Skin of body (tissue), 2 donors: Measurements from ENCODE around the gene CHST5. TPM values are rescaled to one million over a fixed set of nuclear protein-coding genes. Genes with fewer than 3 reads are reported as not detected.

Experiments
- DNase-seq: peaks from one replicate; lab custom pipeline; 2025; lab: John Stamatoyannopoulos, UW
- total RNA-seq: library from RNA; depleted of rRNA; stranded (reverse); fragments of >200 nt; gene quantifications from one replicate; pipeline ENCODE4 v1.2.3, GENCODE V29; 2014

The CHST5 gene
- total RNA-seq, result 0.10 TPM

DNA sequence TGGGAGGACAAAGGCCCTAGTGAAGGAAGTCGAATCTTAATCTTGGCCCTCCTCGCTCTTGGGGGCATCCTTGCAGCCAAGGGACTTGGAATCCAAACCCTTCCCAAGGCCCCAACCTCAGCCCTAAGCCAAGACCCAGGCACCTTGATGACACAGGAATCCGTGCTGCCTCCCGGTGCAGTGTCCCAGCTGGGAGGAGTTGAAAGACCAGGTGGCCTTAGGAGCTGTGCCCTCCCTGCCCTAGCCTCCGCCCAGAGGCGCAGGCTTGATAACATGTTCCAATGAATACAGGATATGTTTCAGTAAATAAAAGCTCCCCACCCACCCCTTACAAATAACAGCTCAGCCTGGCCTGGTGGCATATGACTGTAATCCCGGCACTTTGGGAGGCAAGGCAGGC lies at the start of gene CHST5:
TSS of gene CHST5 (minus strand) at position 208 of the 400 bp plus-strand sequence. CDS start 5,724 bp downstream, outside the sequence.
- DNase-seq, result no peak

DNA sequence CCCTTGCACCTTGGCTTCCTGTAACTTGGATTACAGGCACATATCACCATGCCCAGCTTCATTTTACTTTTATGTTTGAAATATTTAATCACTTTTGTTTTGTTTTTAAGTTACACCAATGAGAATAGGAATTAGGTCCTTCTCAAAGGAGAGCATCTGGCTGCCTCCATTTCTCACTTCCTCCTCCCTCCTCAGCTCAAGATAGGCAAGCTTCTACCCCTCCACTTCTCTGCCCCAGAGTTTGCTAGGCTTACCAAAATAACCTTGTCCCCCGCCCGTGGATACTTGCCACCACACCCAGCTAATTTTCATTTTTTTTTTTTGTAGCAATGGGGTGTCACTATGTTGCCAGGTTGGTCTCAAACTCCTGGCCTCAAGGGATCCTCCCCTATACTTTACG lies 48.2 kb upstream of the CHST5 start:
- no peak for DNase-seq

DNA sequence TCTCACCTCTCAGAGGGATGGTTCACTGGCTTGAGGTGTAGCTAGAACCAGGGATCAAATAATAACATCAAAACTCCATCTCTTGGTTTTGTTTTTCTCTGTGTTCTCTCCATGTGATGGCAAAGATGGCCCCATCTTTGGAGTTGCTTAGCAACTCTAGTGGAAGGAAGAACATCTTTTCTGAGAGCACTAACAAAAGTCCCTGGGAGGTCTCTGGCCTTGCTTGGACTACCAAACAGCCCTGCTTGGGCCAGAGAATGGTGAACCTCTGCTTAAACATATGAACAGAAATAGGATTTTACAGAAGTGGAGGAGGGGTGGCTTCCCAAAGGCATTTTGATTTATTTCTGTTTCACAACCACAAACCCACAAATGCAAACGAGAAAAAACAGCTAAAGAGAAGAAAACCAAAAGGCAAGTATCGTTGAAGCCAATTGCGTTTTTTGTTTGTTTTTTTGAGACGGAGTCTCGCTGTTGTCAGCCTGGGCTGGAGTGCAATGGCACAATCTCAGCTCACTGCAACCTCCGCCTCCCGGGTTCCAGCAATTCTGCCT lies 43.5 kb upstream of the CHST5 start:
- no peak for DNase-seq

DNA sequence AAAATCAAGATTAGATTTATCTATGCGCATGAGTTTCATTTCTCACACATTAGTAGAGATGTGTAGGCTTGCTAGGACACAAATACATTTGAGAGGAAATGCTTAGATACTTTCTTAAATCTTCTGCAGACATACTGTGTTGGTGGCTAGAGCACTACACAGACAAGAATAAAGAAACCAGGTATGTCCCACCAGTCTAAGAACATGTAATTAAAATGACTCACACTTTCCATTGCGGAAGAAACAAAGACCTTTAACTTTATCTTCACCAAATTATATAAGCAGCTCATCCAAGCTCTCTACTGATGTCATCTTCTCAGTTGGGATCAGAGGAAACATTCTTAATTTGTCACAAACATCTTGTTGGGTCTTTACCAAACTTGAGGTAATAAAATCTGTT lies 42.8 kb upstream of the CHST5 start:
- DNase-seq, result no peak

DNA sequence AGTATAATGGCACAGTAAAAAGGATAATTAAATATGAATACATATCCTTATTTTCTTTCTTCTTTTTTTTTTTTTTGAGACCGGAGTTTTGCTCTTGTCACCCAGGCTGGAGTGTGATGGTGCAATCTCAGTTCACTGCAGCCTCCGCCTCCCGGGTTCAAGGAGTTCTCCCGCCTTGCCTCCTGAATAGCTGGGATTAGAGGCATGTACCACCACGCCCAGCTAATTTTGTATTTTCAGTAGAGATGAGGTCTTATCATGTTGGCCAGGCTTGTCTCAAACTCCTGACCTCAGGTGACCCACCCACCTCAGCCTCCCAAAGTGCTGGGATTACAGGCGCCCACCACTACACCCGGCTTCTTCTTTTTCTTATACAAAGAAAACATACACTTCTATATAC lies 42.3 kb upstream of the CHST5 start:
- no peak for DNase-seq

DNA sequence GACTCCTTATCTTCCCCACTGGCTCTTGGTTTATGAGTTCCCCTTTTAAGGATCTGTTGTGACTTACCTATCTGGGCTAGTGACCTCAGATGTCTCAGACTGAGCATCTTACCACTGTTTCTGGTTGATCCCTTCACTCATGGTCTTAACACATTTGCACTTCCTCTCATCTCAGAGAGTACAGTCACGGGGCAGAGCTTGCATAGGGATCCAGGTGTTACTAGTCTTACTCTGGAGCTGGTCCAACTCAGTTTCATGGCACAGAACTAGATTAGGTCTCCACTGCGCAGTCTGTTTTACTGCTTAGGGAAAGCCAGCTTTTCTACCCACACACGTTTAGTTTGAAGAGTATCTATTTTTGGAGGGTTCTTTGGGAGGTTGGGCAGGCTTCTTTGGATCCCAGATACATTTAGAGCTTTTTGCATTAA lies 40.5 kb upstream of the CHST5 start:
- no peak for DNase-seq

DNA sequence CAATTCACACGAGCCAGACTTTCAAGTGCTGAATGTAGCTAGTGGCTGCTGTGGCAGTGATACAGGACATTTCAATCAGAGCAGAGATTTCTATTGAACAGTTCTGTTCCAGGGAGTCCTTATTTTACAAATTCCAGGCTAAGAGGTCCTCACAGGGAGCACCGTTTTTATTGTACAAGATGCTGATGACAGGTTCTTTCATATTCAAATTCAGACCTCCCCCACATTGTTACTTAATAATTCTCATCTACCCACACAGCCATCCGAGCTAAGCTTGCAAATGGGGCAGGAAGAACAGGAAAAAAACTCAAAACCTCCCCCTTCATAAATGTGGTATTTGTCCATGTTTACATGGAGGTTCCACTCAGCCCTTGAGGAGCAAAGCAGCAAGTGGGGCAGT lies 40.0 kb upstream of the CHST5 start:
- no peak for DNase-seq

DNA sequence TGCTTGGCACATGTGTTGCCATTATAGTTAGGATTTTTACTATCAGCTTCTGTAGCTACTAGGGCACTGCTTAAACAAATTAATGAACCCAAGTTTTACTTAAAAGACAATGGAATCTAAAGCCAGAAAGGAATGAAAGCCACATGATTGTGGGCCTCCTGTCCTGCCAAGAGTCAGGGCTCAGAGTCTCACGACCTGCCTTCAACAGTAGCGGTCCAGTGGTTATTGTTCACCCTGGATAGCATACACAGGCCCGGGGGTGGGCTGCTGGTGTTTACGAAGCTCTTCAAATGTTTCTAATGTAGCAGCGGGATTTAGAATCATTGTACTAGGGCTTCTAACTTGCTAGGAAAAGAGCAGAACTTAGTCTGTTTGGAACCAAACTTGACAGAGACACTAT lies 38.0 kb upstream of the CHST5 start:
- DNase-seq, result no peak

DNA sequence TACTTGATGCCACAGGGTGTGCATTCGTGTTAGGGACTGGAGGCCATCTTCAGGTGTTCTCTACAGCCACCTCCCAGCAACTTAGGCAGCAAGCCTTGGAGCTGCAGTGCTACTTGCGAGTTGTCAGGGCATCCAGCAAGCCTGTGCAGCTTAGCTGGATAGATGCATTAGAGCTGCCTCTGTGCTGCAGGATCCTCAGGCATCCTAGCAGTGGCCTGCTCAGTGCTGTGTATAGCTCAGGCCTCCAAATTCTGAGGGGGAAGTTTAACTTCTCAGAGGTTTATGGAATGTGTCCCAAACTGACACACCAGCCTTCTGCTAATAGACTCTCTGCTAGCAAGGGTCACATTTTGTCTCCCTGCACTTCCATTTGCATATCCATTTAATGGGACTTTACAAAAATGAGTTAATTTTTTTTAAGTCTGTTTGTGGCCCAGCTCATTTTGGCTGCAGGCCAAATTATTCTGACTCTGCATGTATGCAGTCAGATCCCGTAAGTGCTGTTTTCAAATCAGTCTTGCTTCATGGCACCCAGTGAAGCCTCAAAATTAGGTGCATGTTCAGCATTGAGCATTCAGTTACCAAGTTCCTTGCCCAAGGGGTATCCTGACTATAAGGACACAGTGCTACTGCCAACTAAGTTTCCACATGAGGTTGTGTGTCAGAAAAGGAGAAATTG lies 37.1 kb upstream of the CHST5 start:
- no peak for DNase-seq

DNA sequence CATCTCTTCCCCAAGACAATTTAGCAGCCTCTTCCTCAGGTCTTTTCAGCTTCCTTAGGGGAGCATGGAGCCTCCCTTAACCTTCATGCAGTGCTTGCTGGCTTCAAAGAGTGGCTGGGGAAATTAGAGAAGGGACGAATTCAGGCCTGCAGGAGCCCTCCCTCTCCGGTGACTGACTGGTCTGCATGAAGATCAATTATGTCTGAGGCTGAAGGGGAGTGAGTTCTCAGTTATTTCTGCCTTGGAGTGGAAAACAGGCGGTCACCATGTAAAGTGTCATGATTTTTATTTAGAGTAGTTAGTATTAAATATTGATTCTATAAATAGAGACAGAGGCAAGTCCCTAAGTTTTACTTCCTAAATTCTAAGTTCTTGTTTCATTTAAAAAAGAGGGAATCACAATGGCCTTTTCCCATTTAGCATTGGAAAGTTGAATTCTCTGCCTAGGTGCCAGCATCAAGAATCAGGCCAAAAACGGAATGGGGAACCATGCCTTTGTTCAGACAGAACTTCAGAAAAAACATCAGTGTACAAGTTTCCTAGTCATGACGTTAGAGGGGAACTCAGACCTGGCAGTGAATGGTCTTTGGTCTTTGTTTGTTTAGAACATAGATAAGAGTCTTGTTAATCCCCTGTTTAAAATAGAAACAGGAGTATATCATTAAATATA lies 34.6 kb upstream of the CHST5 start:
- no peak for DNase-seq

DNA sequence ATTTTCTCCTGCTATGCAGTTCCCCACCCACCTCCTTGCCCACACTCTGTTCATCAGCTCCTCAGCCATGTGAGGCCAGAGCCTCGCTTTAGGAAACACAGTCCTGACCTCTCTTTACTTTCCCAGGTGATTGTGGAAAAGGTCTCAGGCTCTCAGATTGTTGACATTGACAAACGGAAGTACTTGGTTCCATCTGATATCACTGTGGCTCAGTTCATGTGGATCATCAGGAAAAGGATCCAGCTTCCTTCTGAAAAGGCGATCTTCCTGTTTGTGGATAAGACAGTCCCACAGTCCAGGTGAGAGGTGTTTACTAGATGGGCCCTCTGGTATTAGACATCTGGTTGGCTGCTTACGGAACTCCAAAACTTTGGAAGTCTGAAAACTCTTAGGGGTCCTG lies 32.0 kb upstream of the CHST5 start:
- no peak for DNase-seq

DNA sequence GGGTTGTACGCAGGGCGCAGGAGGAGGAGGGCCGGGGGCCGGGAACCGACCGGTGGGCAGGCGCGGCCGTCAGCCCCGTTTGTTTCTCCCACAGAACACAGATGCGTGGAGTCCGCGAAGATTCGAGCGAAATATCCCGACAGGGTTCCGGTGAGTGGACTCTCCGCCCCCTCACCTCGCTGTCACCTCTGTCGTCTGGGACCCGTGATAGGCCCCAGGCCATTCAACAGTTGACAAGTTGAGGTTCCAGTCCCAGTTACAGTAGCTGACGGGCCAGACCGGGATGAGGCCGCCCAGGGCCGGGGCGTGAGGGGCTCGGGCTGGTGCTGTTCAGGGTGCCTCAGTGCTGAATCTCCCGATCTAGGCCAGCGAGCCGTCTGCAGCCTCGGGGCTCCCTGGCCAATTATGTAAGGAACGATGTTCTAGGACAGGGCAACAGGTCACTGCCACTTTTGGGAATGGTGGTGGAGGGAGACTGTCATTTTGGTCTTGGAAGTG lies 30.9 kb upstream of the CHST5 start:
- no peak for DNase-seq

DNA sequence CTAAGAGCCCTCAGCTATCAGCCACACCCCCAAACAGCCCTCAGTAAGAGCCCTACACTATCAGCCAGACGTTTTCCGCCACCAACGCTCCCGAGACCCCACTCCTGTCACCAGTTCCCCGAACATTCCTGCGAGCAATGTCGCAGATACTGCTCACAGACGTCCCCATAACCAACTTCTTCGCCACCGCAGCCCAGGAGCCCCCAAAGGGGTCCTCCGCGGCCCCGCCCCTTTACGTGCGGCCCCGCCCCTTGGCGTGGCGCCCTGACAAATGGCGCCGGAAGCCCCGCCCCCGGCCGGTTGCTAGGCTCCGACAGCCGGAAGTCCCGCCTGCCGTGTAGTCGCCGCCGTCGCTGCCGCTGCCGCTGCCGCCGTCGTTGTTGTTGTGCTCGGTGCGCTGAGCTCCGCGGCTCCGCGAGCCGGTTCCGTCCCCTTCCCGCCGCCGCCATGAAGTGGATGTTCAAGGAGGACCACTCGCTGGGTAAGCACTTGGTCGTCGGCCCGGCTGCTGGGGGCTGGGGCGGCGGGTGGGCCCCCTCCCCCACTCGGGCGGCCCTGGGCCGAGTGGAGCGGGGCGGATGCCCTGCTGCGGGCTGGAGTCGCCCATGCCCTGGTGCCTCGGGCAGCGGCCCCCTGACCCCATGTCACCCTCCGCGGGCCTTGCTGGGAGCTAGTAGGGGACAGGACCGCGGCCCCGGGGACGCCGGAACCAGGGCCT lies 30.3 kb upstream of the CHST5 start, which contains the start of gene GABARAPL2:
TSS of gene GABARAPL2 (plus strand) at position 340 of the 718 bp plus-strand sequence. CDS start at position 448, 108 bp downstream.
- DNase-seq, result peak; percentile 83

DNA sequence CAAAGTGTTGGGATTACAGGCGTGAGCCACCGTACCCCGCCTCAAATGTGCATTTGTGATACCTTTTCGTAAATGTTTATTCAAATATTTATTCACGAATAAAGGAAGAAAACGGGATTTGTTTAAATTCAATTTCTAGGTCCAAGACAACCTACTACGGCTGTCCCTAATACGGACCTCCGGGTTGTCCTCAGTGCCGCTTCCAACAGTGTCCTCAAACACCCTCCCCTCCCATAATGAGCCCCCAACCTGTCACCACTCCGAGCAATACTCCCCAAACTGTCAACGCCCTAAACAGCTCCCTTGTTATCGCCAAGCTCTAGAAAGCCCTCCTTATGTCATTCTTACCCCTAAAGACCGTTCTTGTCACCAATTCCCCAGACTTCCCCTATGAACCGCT lies 29.7 kb upstream of the CHST5 start:
- peak; percentile 63 for DNase-seq

DNA sequence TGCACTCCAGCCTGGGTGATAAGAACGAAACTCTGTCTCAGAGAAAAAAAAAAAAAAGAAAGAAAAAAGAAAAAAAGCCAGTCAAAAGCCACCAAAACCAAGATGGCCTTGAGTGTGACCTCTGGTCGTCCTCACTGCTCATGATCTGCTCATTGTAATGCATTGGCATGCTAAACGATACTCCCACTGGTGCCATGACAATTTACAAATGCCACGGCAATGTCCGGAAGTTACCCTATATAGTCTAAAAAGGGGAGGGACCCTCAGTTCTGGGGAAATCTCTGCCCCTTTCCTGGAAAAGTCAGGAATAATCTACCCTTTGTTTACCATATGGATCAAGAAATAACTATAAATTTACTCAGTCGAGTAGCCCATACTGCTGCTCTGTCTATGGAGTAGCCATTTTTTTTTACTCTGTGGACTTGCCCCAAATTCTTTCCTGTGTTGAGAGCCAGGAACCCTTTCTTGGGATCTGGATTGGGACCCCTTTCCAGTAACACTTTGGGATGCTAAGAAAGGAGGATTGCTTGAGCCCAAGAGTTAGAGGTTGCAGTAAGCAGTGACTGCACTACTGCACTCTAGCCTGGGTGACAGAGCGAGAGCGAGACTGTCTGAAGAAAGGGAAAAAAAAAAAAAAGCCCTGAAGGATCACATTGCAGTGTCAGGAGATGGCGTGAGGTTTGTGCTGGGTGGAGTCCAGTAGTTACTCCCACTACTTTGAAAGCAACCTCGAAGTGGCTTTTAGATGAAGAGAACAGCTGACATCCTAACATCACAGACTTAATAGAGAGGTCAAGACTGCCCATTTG lies 23.9 kb upstream of the CHST5 start:
- no peak for DNase-seq

DNA sequence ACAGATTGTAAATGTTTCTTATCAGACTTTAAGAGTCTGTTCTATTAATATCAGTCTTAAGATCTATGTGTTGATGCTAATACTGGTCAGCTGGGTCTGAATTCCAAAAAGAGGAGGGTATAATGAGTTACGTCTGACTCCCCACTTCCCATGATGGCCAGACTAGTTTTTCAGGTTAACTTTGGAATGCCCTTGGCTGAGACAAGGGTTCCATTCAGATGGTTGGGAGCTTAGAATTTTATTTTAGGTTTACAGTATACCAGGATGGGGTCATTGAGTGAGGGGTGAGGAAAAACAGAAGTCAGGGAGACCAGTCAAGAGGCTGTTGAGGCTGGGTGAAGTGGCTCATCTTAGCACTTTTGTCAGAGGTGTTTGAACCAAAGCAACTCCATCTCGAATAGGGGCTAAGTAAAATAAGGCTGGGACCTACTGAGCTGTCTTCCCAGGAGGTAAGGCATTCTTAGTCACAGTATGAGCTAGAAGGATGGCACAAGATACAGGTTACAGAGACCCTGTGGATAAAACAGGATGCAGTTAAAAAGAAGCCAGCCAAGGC lies 23.0 kb upstream of the CHST5 start:
- DNase-seq, result no peak

DNA sequence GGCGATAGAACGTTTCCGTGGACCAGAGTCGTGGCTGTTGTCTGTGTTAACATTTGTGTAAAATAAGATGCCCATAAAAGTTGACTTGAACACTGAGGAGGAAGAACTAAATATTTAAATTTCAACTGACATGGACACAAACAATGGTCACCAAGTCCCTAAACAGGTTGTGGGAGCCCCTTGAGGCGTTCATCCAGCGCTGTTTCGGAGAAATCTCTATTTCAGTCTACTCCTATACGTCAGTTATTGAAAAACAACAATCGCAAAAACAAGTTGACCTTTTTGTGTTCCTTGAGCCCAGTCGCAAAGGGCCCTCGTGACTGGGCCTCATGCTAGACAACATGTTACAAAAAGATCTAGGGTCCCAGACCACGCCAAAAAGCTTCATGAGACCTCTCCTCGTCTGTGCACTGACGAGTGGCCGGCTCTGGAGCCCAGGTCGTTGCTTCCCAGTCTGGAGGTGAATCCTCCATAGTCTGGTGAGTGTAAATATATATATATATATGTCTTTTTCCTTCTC lies 20.6 kb upstream of the CHST5 start:
- no peak for DNase-seq

DNA sequence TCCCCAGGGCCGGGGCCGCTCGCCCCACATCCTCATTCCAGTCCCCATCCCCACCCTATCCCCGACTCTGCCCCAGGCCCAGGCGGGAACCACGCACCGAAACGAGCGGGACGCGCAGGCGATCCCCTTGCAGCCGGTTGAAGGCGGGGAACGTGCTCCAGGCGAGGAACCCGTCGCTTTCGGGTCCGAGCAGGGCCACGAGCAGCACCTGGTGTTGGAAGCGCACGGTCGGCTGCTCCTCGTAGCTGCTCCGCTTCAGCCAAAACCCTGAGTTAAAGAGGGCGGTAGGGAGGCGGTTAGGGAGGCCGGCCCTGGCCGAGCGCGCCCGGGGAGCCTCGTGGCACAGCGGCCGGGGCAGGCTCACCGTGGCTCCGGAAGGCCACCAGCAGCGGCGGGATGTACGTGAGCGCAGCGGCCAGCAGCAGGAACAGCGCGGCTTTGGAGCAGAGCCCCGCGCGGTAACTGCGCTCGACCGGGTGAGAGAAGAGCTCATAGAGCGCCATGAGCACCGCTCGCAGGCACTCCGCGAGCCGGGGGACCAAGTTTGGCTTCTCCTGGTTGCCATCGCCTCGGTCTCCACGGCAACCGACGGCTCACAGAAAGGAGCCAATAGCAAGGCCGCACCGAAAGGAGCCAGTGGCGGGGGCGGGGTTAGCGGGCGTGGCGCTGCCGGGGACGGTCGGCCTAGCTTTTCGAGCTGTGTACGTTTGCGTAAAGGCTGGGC lies 20.0 kb upstream of the CHST5 start, which contains the start of gene TMEM231:
TSS of gene TMEM231 (minus strand) at position 546 of the 724 bp plus-strand sequence. CDS start at position 503, 43 bp downstream.
- peak; percentile 87 for DNase-seq

DNA sequence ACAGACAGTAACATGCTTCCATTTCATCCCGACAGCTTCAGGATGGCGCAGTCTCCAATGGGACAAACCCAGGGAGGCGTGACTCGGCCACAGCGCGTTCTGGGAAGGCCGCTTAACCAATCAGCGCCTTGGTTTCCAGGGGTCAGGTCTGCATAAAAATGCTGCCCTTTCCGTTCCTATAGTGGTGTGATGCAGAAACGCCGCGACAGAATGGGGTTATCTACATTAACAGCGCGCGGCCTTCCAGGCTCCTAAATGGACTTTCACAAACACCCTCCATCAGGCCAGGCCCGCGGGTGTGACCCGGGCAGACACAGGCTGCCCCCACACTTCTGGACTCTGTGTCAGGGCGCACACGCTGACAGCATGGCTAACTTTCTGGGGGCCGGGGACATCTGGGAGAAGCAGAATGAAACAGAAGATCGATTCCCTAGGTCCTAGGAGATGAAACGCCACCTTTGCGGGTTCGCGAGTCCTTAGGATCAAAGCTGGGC lies 19.4 kb upstream of the CHST5 start:
- DNase-seq, result peak; percentile 79
